Left ventricle myocardium inferior (tissue), 1 donor: ENCODE data around the gene DNAH11. TPM values are rescaled to one million over a fixed set of nuclear protein-coding genes. Genes with fewer than 3 reads are reported as not detected.

Source experiments
- DNase-seq: peaks from one replicate; pipeline ENCODE4 v3.0.0-alpha.2; 2020
- H3K27ac ChIP-seq: fragments of 200-600 bp; replicated peaks from 2 replicates; pipeline ENCODE4 v1.8.0; 2021
- H3K27me3 ChIP-seq: fragments of 200-600 bp; 2 replicates; pipeline ENCODE4 v1.8.0; 2021; ENCODE audit warnings: low read depth
- H3K36me3 ChIP-seq: fragments of 200-600 bp; 2 replicates; pipeline ENCODE4 v1.8.0; 2021
- H3K4me1 ChIP-seq: fragments of 200-600 bp; 2 replicates; pipeline ENCODE4 v1.8.0; 2021
- H3K4me3 ChIP-seq: fragments of 200-600 bp; 2 replicates; pipeline ENCODE4 v1.8.0; 2021; ENCODE audit warnings: mild to moderate bottlenecking, moderate library complexity
- H3K9me3 ChIP-seq: fragments of 200-600 bp; replicated peaks from 2 replicates; pipeline ENCODE4 v1.8.0; 2021
- intact Hi-C: fragments of 100-400 bp; cut with micrococcal nuclease; formaldehyde crosslinking; loops from one replicate; pipeline ENCODE4 v1.11.0; 2022
- total RNA-seq: library from RNA; stranded (reverse); fragmentation: NEBNext Ultra II Directional; extraction: Animal tissue kit (Norgen Biotek cat#: 25700); gene quantifications from one replicate; pipeline ENCODE4 v1.2.1, GENCODE V29; 2021
- TF ChIP-seq, protein P1 (sequence below): fragments of 200-600 bp; IDR thresholded peaks from 2 replicates; pipeline ENCODE4 v1.8.0; 2021; ENCODE audit warnings: antibody characterized with exemption, mild to moderate bottlenecking, borderline replicate concordance
- donor health status: DM: no; HTN: yes; CAD: no; lungs with severe emphysema.

DNAH11 gene
- total RNA-seq, 1 donor from 2014 or later: 0.74 TPM

- no peak for DNase-seq
- H3K4me3 ChIP-seq: no peak overlapping the region
- H3K9me3 ChIP-seq: no peaks in the 10 kb centered on the region
- H3K36me3 ChIP-seq: no peaks in the 10 kb centered on the region
- intact Hi-C loops: no loop called here
- TF ChIP-seq, protein P1, sequence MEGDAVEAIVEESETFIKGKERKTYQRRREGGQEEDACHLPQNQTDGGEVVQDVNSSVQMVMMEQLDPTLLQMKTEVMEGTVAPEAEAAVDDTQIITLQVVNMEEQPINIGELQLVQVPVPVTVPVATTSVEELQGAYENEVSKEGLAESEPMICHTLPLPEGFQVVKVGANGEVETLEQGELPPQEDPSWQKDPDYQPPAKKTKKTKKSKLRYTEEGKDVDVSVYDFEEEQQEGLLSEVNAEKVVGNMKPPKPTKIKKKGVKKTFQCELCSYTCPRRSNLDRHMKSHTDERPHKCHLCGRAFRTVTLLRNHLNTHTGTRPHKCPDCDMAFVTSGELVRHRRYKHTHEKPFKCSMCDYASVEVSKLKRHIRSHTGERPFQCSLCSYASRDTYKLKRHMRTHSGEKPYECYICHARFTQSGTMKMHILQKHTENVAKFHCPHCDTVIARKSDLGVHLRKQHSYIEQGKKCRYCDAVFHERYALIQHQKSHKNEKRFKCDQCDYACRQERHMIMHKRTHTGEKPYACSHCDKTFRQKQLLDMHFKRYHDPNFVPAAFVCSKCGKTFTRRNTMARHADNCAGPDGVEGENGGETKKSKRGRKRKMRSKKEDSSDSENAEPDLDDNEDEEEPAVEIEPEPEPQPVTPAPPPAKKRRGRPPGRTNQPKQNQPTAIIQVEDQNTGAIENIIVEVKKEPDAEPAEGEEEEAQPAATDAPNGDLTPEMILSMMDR: no peak
- H3K4me1 ChIP-seq: no peaks in the 10 kb centered on the region
- peaks cover 34% of the 10 kb centered on the region for H3K27me3 ChIP-seq
- no peak overlapping the region for H3K27ac ChIP-seq
These were observed 7.2 kb downstream of the DNAH11 start for GRCh38 chr7:21550076-21550475.

DNA sequence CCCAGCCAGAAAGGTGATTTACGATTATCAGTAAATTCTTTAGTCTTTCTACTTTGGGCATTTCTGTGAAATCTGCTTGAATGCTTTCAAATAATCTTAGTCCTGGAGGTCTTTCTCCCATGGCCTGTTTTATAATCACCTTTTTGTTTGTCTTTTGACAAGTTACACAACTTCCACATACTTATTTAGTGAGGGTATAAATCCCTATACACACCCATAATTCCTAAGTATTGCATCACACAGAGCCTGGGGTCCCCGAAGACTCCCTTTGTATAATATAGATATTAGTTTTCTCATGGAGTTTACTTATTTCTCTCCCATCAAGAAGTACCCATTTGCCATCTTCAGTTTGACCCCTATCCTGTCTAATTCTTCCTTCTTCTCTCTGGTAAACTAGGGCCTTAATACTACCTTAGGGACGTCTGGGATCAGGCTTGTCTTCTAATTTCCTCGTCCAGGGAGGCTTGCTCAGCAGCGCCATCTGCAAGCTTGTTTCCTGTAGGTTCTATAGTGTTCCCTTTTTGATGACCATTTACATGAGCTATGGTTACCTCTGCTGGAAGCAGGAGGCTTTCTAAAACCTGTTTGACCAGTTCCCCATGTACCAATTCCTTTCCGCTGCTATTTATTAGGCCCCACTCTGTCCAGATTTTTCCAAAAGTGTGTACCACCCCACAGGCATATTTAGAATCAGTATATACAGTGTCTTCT lies 8.1 kb downstream of the DNAH11 start:
- DNase-seq: no peak
- intact Hi-C loops: no loop called here
- peaks cover 35% of the 10 kb centered on the region for H3K27me3 ChIP-seq
- TF ChIP-seq, protein P1: no peak
- no peaks in the 10 kb centered on the region for H3K4me1 ChIP-seq
- no peak overlapping the region for H3K27ac ChIP-seq
- H3K4me3 ChIP-seq: no peak overlapping the region
- no peaks in the 10 kb centered on the region for H3K36me3 ChIP-seq
- H3K9me3 ChIP-seq: no peaks in the 10 kb centered on the region

GRCh38 chr7:21562385-21562784 lies 19.5 kb downstream of the DNAH11 start:
- intact Hi-C loops: no loop called here
- Histone ChIP-seq H3K36me3 (no peaks in the 10 kb centered on the region), H3K4me3 (no peak overlapping the region), H3K9me3 (no peaks in the 10 kb centered on the region), H3K27me3 (peaks cover 7% of the 10 kb centered on the region), H3K27ac (no peak overlapping the region), H3K4me1 (no peaks in the 10 kb centered on the region)
- no peak for DNase-seq
- TF ChIP-seq, protein P1: no peak

DNA sequence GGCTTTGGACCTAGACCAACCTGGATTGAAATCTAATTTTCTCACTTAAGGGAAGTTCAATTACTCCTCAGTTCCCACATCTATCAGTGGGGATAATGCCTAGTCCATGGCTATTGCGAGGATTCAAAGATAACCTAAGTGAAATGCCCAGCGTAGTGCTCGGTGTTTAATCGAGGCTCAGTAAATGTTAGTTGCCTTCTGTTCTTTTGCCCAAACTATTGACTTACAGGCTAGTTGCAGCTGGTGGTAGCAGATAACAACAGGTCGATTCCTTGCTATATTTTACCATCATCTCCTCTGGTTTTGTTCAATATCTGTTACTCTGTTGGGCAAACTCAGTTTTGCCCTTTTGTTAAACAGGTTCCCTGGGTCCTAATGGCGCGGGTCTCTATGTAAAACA lies 22.8 kb downstream of the DNAH11 start:
- intact Hi-C loops: no loop called here
- Histone ChIP-seq H3K9me3 (no peaks in the 10 kb centered on the region), H3K27me3 (no peaks in the 10 kb centered on the region), H3K4me1 (no peaks in the 10 kb centered on the region), H3K27ac (no peak overlapping the region), H3K4me3 (no peak overlapping the region), H3K36me3 (no peaks in the 10 kb centered on the region)
- DNase-seq: no peak
- TF ChIP-seq, protein P1: no peak

DNA sequence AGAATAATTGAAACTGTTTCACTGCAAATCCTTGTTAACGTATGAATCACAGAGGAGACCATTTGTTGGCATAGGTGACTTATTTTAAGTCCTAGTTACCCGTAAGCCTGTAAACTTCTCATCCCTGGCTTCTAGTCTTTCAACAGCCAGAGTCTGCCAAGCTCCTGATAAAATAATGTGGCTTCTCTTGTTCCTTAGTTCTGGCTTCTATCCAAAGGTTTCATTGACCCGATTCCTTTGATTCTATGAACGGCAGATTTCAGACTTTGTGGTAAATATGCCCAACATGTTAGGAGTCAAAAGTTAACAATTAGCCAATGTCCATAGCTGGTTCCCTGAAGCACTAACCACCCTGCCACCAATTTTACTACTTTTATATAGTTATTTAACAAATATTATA lies 23.3 kb downstream of the DNAH11 start:
- TF ChIP-seq, protein P1: no peak
- Histone ChIP-seq H3K4me1 (no peaks in the 10 kb centered on the region), H3K36me3 (no peaks in the 10 kb centered on the region), H3K27ac (no peak overlapping the region), H3K9me3 (no peaks in the 10 kb centered on the region), H3K27me3 (no peaks in the 10 kb centered on the region), H3K4me3 (no peak overlapping the region)
- DNase-seq: no peak
- intact Hi-C loops: no loop called here
